Ishikawa (cell line): ENCODE measurements around the gene TBC1D16.

Experiments
- CEBPB ChIP-seq: IDR thresholded peaks from 2 replicates; pipeline ENCODE4 v1.6.1; 2012
- CREB1 ChIP-seq: IDR thresholded peaks from 2 replicates; pipeline ENCODE4 v1.6.1; 2012; ENCODE audit warnings: low read depth
- EGR1 ChIP-seq: IDR thresholded peaks from 2 replicates; pipeline ENCODE4 v1.6.1; 2012
- EP300 ChIP-seq: IDR thresholded peaks from 2 replicates; pipeline ENCODE4 v1.6.1; 2012; ENCODE audit warnings: borderline replicate concordance
- FOXM1 ChIP-seq: IDR thresholded peaks from 2 replicates; pipeline ENCODE4 v1.6.1; 2012; ENCODE audit warnings: low read depth, borderline replicate concordance
- MAX ChIP-seq: IDR thresholded peaks from 2 replicates; pipeline ENCODE4 v1.6.1; 2012
- NFIC ChIP-seq: IDR thresholded peaks from 2 replicates; pipeline ENCODE4 v1.6.1; 2012
- RAD21 ChIP-seq: IDR thresholded peaks from 2 replicates; pipeline ENCODE4 v1.6.1; 2012; ENCODE audit warnings: low read depth
- REST ChIP-seq: IDR thresholded peaks from 2 replicates; pipeline ENCODE4 v1.6.1; 2012; ENCODE audit warnings: low read depth, mild to moderate bottlenecking
- TAF1 ChIP-seq: IDR thresholded peaks from 2 replicates; pipeline ENCODE4 v1.6.1; 2012; ENCODE audit warnings: low read depth, mild to moderate bottlenecking
- TCF12 ChIP-seq: IDR thresholded peaks from 2 replicates; pipeline ENCODE4 v1.6.1; 2012; ENCODE audit warnings: low read depth
- TEAD4 ChIP-seq: IDR thresholded peaks from 2 replicates; pipeline ENCODE4 v1.6.1; 2012
- YY1 ChIP-seq: IDR thresholded peaks from 2 replicates; pipeline ENCODE4 v1.6.1; 2012; ENCODE audit warnings: low read depth
- ZBTB7A ChIP-seq: IDR thresholded peaks from 2 replicates; pipeline ENCODE4 v1.6.1; 2012; ENCODE audit warnings: low read depth
- TF ChIP-seq, protein P1 (sequence below): IDR thresholded peaks from 2 replicates; pipeline ENCODE4 v1.6.1; 2012

Gene TBC1D16

DNA sequence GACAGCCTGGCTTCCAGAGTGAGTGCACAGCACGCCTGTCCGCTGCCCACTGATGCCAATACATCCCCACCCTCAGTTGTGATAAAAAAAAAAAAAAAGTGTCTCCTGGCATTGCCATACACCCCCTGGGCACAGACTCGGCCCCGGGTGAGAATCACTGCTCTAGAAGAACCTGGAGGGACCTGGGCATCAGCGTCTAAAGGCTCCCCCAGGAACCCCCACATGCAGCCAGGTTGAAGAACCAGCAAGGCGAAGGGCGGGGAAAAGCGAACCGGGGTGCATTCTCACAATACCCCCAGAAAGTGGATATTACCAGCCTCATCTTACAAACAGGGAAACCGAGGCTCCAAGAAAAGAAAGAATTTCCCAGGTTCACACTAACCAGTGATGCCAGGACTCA, 27.7 kb downstream of the TBC1D16 start:
- TF ChIP-seq CEBPB (no peak), TCF12 (no peak), TEAD4 (no peak), RAD21 (no peak), TAF1 (no peak), FOXM1 (no peak), EP300 (no peak), MAX (no peak), EGR1 (no peak), REST (no peak), CREB1 (no peak)
- TF ChIP-seq, protein P1, sequence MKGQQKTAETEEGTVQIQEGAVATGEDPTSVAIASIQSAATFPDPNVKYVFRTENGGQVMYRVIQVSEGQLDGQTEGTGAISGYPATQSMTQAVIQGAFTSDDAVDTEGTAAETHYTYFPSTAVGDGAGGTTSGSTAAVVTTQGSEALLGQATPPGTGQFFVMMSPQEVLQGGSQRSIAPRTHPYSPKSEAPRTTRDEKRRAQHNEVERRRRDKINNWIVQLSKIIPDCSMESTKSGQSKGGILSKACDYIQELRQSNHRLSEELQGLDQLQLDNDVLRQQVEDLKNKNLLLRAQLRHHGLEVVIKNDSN: no peak

GRCh38 chr17:80006811-80007752, 28.6 kb downstream of the TBC1D16 start:
- TF ChIP-seq, protein P1: no peak
- no peak for TF ChIP-seq MAX
- TF ChIP-seq CREB1: no peak
- no peak for TF ChIP-seq REST
- no peak for TF ChIP-seq TCF12
- no peak for TF ChIP-seq YY1
- TF ChIP-seq TEAD4: no peak
- no peak for TF ChIP-seq TAF1
- TF ChIP-seq ZBTB7A: no peak
- TF ChIP-seq NFIC: no peak

- no peak for TF ChIP-seq EP300
- TF ChIP-seq TEAD4: no peak
- no peak for TF ChIP-seq MAX
- no peak for TF ChIP-seq ZBTB7A
- no peak for TF ChIP-seq CREB1
- TF ChIP-seq REST: no peak
- TF ChIP-seq, protein P1: no peak
- no peak for TF ChIP-seq FOXM1
- no peak for TF ChIP-seq TAF1
- TF ChIP-seq EGR1: no peak
- TF ChIP-seq RAD21: no peak
- TF ChIP-seq TCF12: no peak
- no peak for TF ChIP-seq YY1
- TF ChIP-seq CEBPB: no peak
- no peak for TF ChIP-seq NFIC
Measured at GRCh38 chr17:80006339-80006720, 29.3 kb downstream of the TBC1D16 start.
